ENCODE results near the gene PHLPP1.

The PHLPP1 gene

GRCh38 chr18:62939926-62940325 lies 224.6 kb downstream of the PHLPP1 start:
- DNase-seq (ENCODE audit: low spot score) = no peak

- no peak for DNase-seq (ENCODE audit: low spot score)
These were observed 227.2 kb downstream of the PHLPP1 start for GRCh38 chr18:62942578-62942977.

- no peak for DNase-seq (ENCODE audit: low spot score)
These were observed 229.1 kb downstream of the PHLPP1 start for GRCh38 chr18:62944454-62944853.

GRCh38 chr18:62948788-62949187 lies 233.4 kb downstream of the PHLPP1 start:
- DNase-seq (ENCODE audit: low spot score) = no peak

GRCh38 chr18:62950246-62950645 lies 234.9 kb downstream of the PHLPP1 start:
- no peak for DNase-seq (ENCODE audit: low spot score)

GRCh38 chr18:62952807-62953206 lies 237.5 kb downstream of the PHLPP1 start:
- no peak for DNase-seq (ENCODE audit: low spot score)

- no peak for DNase-seq (ENCODE audit: low spot score)
These were observed 238.3 kb downstream of the PHLPP1 start for GRCh38 chr18:62953663-62954062.

- DNase-seq (ENCODE audit: low spot score) = no peak
These were observed 239.0 kb downstream of the PHLPP1 start for GRCh38 chr18:62954366-62954765.

GRCh38 chr18:62957885-62958472 lies 242.6 kb downstream of the PHLPP1 start:
- no peak for DNase-seq (ENCODE audit: low spot score)

GRCh38 chr18:62959481-62959880 lies 244.1 kb downstream of the PHLPP1 start:
- DNase-seq (ENCODE audit: low spot score) = no peak

GRCh38 chr18:62963507-62963906 lies 248.2 kb downstream of the PHLPP1 start:
- DNase-seq (ENCODE audit: low spot score) = no peak

GRCh38 chr18:62964432-62964831 lies 249.1 kb downstream of the PHLPP1 start:
- peak; percentile 85 for DNase-seq (ENCODE audit: low spot score)

- DNase-seq (ENCODE audit: low spot score) = no peak
These were observed 251.7 kb downstream of the PHLPP1 start for GRCh38 chr18:62967089-62967488.

GRCh38 chr18:62973689-62974088 lies 258.3 kb downstream of the PHLPP1 start:
- DNase-seq (ENCODE audit: low spot score) = no peak

GRCh38 chr18:62974388-62974787 lies 259.0 kb downstream of the PHLPP1 start:
- DNase-seq (ENCODE audit: low spot score) = no peak

- DNase-seq (ENCODE audit: low spot score) = no peak
These were observed 259.8 kb downstream of the PHLPP1 start for GRCh38 chr18:62974928-62975675.

- no peak for DNase-seq (ENCODE audit: low spot score)
These were observed 260.4 kb downstream of the PHLPP1 start for GRCh38 chr18:62975785-62976184.

- DNase-seq (ENCODE audit: low spot score) = no peak
These were observed 260.9 kb downstream of the PHLPP1 start for GRCh38 chr18:62976227-62976626.

- DNase-seq (ENCODE audit: low spot score) = no peak
These were observed 262.2 kb downstream of the PHLPP1 start for GRCh38 chr18:62977512-62977911.

GRCh38 chr18:62978251-62979049 lies 263.1 kb downstream of the PHLPP1 start:
- no peak for DNase-seq (ENCODE audit: low spot score)

GRCh38 chr18:62979176-62979575 lies 263.8 kb downstream of the PHLPP1 start:
- DNase-seq (ENCODE audit: low spot score) = peak; percentile 93

- no peak for DNase-seq (ENCODE audit: low spot score)
These were observed 264.6 kb downstream of the PHLPP1 start for GRCh38 chr18:62979900-62980299.

GRCh38 chr18:62981566-62981965 lies 266.2 kb downstream of the PHLPP1 start:
- DNase-seq (ENCODE audit: low spot score) = no peak

Measured in globus pallidus (tissue), 1 donor.